H1 (cell line): ENCODE measurements around the gene GNB1L. TPM values are rescaled to one million over a fixed set of nuclear protein-coding genes. Genes with fewer than 3 reads are reported as not detected.

ENCODE experiments used
- CTCF ChIA-PET: fragments of 300-600 bp; sonication (Branson Sonifier 250); formaldehyde crosslinking; loops from one replicate; lab custom pipeline; 2021; ENCODE audit not compliant: partially characterized antibody; lab: Charles Lee
- POLR2A ChIA-PET: fragments of 300-600 bp; sonication (Branson Sonifier 250); formaldehyde crosslinking; loops from one replicate; lab custom pipeline; 2021; ENCODE audit warnings: inconsistent platforms; ENCODE audit not compliant: partially characterized antibody; lab: Charles Lee
- DNase-seq, 2 experiments: peaks; one replicate each; pipeline versions ENCODE4 v3.0.0 to v3.0.0-alpha.2; 2010 to 2022; ENCODE audit warnings: low spot score in 2 of 2, low read depth in 1 of 2, mixed read lengths in 1 of 2
- FAIRE-seq: peaks from 2 replicates; lab custom pipeline; 2011; peaks lifted over from hg19 to GRCh38; lab: Jason Lieb, UNC
- H2AFZ ChIP-seq: 2 replicates; pipeline ENCODE4 v1.8.1; 2012; ENCODE audit warnings: low read length, inconsistent platforms
- H2AK5ac ChIP-seq: 2 replicates; pipeline ENCODE4 v1.6.1; 2013; ENCODE audit warnings: low read depth, low read length
- H2BK120ac ChIP-seq: replicated peaks from 2 replicates; pipeline ENCODE3; 2013; ENCODE audit warnings: low read depth, low read length, inconsistent platforms
- H2BK12ac ChIP-seq: 2 replicates; pipeline ENCODE4 v1.6.1; 2013; ENCODE audit warnings: low read depth, low read length
- H2BK15ac ChIP-seq: 2 replicates; pipeline ENCODE4 v1.6.1; 2013; ENCODE audit warnings: low read length
- H2BK20ac ChIP-seq: 2 replicates; pipeline ENCODE4 v1.6.1; 2013; ENCODE audit warnings: low read length
- H2BK5ac ChIP-seq: 2 replicates; pipeline ENCODE4 v1.6.1; 2013; ENCODE audit warnings: low read depth, low read length
- H3K14ac ChIP-seq: 2 replicates; pipeline ENCODE4 v1.6.1; 2013; ENCODE audit warnings: inconsistent platforms; ENCODE audit not compliant: insufficient read length
- H3K18ac ChIP-seq: 2 replicates; pipeline ENCODE4 v1.6.1; 2013; ENCODE audit warnings: low read length; ENCODE audit errors: extremely low read depth
- H3K23ac ChIP-seq: 2 replicates; pipeline ENCODE4 v1.6.1; 2013; ENCODE audit warnings: inconsistent platforms; ENCODE audit not compliant: insufficient read length
- H3K23me2 ChIP-seq: 2 replicates; pipeline ENCODE4 v1.6.1; 2013; ENCODE audit warnings: low read depth, low read length
- H3K27ac ChIP-seq: 2 replicates; pipeline ENCODE4 v1.6.1; 2011; ENCODE audit warnings: low read depth, low read length, inconsistent platforms
- H3K27me3 ChIP-seq, 4 experiments: replicated peaks in 1 of 4; 1 replicate in 1 of 4; 2 replicates in 3 of 4; pipeline versions ENCODE4 v1.6.1 to v1.8.1; 2011 to 2013; ENCODE audit warnings: low read length in 3 of 4, mild to moderate bottlenecking in 3 of 4, inconsistent platforms in 2 of 4, mixed read lengths in 2 of 4, moderate library complexity in 1 of 4; ENCODE audit not compliant: control insufficient read depth in 3 of 4, insufficient read depth in 3 of 4; ENCODE audit errors: extremely low read depth in 1 of 4
- H3K36me3 ChIP-seq, 4 experiments: 2 replicates each; pipeline versions ENCODE4 v1.6.1 to v1.8.1; 2011 to 2013; ENCODE audit warnings: mild to moderate bottlenecking in 4 of 4, low read length in 3 of 4, moderate library complexity in 2 of 4, control low read depth in 1 of 4, inconsistent platforms in 1 of 4; ENCODE audit not compliant: insufficient read depth in 4 of 4, control insufficient read depth in 2 of 4
- H3K4ac ChIP-seq: replicated peaks from 2 replicates; pipeline ENCODE3; 2013; ENCODE audit warnings: low read length, low read depth, mixed read lengths, inconsistent platforms; ENCODE audit not compliant: insufficient read length
- H3K4me1 ChIP-seq, 4 experiments: replicated peaks in 1 of 4; 1 replicate in 1 of 4; 2 replicates in 3 of 4; pipeline versions ENCODE4 v1.6.1 to v1.8.1; 2011 to 2013; ENCODE audit warnings: low read length in 3 of 4, inconsistent platforms in 2 of 4, mixed read lengths in 1 of 4; ENCODE audit not compliant: insufficient read depth in 4 of 4, control insufficient read depth in 3 of 4
- H3K4me2 ChIP-seq, 2 experiments: 2 replicates each; pipeline versions ENCODE4 v1.6.1 to v1.8.1; 2011 to 2013; ENCODE audit warnings: low read depth in 2 of 2, low read length in 2 of 2, control low read depth in 1 of 2, inconsistent platforms in 1 of 2, mild to moderate bottlenecking in 1 of 2; ENCODE audit not compliant: insufficient read depth in 1 of 2
- H3K4me3 ChIP-seq, 4 experiments: fragments of 200-600, 300-600 bp in 1 of 4; sonication (generic), shearing (Covaris generic), sonication (Bioruptor Twin) in 1 of 4; 2 replicates each; pipeline versions ENCODE4 v1.5.1 to v1.8.1; 2011 to 2016; ENCODE audit warnings: low read length in 4 of 4, low read depth in 3 of 4, control low read depth in 2 of 4, inconsistent platforms in 2 of 4, mild to moderate bottlenecking in 2 of 4, mixed read lengths in 1 of 4, moderate library complexity in 1 of 4; ENCODE audit not compliant: insufficient read depth in 2 of 4; ENCODE audit errors: extremely low read depth in 1 of 4
- H3K56ac ChIP-seq: replicated peaks from 2 replicates; pipeline ENCODE3; 2013; ENCODE audit warnings: low read depth, mild to moderate bottlenecking, mixed read lengths, low read length, inconsistent platforms; ENCODE audit not compliant: insufficient read length
- H3K79me1 ChIP-seq: 2 replicates; pipeline ENCODE4 v1.6.1; 2013; ENCODE audit warnings: low read depth, low read length, control low read depth
- H3K79me2 ChIP-seq, 2 experiments: 2 replicates each; pipeline versions ENCODE4 v1.6.1 to v1.8.1; 2012 to 2013; ENCODE audit warnings: low read length in 2 of 2, mild to moderate bottlenecking in 2 of 2, inconsistent platforms in 1 of 2; ENCODE audit not compliant: insufficient read depth in 2 of 2, control insufficient read depth in 1 of 2
- H3K9ac ChIP-seq, 4 experiments: replicated peaks in 1 of 4; 1 replicate in 1 of 4; 2 replicates in 3 of 4; pipeline versions ENCODE4 v1.6.1 to v1.8.1; 2011 to 2013; ENCODE audit warnings: low read depth in 3 of 4, low read length in 3 of 4, control low read depth in 2 of 4, mild to moderate bottlenecking in 2 of 4, moderate library complexity in 2 of 4, inconsistent platforms in 1 of 4; ENCODE audit errors: extremely low read depth in 1 of 4
- H3K9me3 ChIP-seq, 2 experiments: 2 replicates each; pipeline versions ENCODE4 v1.6.1 to v1.8.1; 2012 to 2013; ENCODE audit warnings: mild to moderate bottlenecking in 2 of 2, moderate library complexity in 2 of 2, control low read depth in 1 of 2, inconsistent platforms in 1 of 2, low read depth in 1 of 2, low read length in 1 of 2, mixed read lengths in 1 of 2; ENCODE audit not compliant: insufficient read depth in 2 of 2
- H4K20me1 ChIP-seq, 2 experiments: replicated peaks in 1 of 2; 2 replicates each; pipeline versions ENCODE3 to v1.8.1; 2011 to 2013; ENCODE audit warnings: inconsistent platforms in 2 of 2, low read length in 2 of 2, mild to moderate bottlenecking in 1 of 2; ENCODE audit not compliant: insufficient read depth in 2 of 2, control insufficient read depth in 1 of 2
- H4K5ac ChIP-seq: 2 replicates; pipeline ENCODE4 v1.6.1; 2013; ENCODE audit warnings: low read length, low read depth, mixed read lengths, inconsistent platforms; ENCODE audit not compliant: insufficient read length
- H4K8ac ChIP-seq: 2 replicates; pipeline ENCODE4 v1.8.0; 2013; ENCODE audit warnings: mild to moderate bottlenecking, moderate library complexity, low read length, inconsistent platforms; ENCODE audit not compliant: insufficient read depth; ENCODE audit errors: extremely low read depth
- H4K91ac ChIP-seq: replicated peaks from 2 replicates; pipeline ENCODE3; 2013; ENCODE audit warnings: low read length, mixed read lengths, inconsistent platforms; ENCODE audit not compliant: insufficient read length
- CEBPB ChIP-seq: IDR thresholded peaks from 2 replicates; pipeline ENCODE4 v1.6.1; 2012; ENCODE audit warnings: low read depth, low read length
- CTBP2 ChIP-seq: IDR thresholded peaks from 2 replicates; pipeline ENCODE4 v1.7.0; 2011; ENCODE audit warnings: borderline replicate concordance, mild to moderate bottlenecking, moderate library complexity, mixed read lengths, low read length; ENCODE audit not compliant: insufficient read depth, insufficient read length
- KDM4A ChIP-seq: IDR thresholded peaks from one replicate; pipeline ENCODE4 v1.7.1; 2012; ENCODE audit warnings: low read depth, mild to moderate bottlenecking, moderate library complexity, low read length, inconsistent platforms; ENCODE audit not compliant: severe bottlenecking
- RBBP5 ChIP-seq: IDR thresholded peaks from 2 replicates; pipeline ENCODE4 v1.7.1; 2012; ENCODE audit warnings: low read depth, mild to moderate bottlenecking, inconsistent platforms, low read length, moderate library complexity, borderline replicate concordance
- RNF2 ChIP-seq: fragments of 200-900, 300-1000 bp; sonication (generic); IDR thresholded peaks from 2 replicates; pipeline ENCODE4 v1.7.1; 2016; ENCODE audit warnings: borderline replicate concordance, low read depth, mild to moderate bottlenecking, antibody characterized with exemption, low read length; ENCODE audit not compliant: poor library complexity, severe bottlenecking; ENCODE audit errors: missing control alignments
- SAP30 ChIP-seq: fragments of 300-600 bp; sonication (generic); IDR thresholded peaks from 2 replicates; pipeline ENCODE4 v1.7.1; 2012; ENCODE audit warnings: low read length, moderate library complexity, mild to moderate bottlenecking, inconsistent platforms; ENCODE audit not compliant: insufficient read depth, insufficient replicate concordance
- SP4 ChIP-seq: IDR thresholded peaks from 2 replicates; pipeline ENCODE4 v1.6.1; 2012; ENCODE audit warnings: low read length, inconsistent platforms
- TAF1 ChIP-seq: IDR thresholded peaks from 2 replicates; pipeline ENCODE4 v1.6.1; 2011; ENCODE audit warnings: mild to moderate bottlenecking, low read depth, low read length
- TEAD4 ChIP-seq: IDR thresholded peaks from 2 replicates; pipeline ENCODE4 v1.6.1; 2012; ENCODE audit warnings: low read depth, low read length, inconsistent platforms, mixed read lengths
- WGBS, 2 experiments: shearing (Covaris generic) in 1 of 2; methylation state at CpG; one replicate each; pipeline versions ENCODE4 v1.1.6 to v1.1.7; 2013 to 2015; ENCODE audit warnings: low lambda C conversion rate in 2 of 2, mixed read lengths in 2 of 2, inconsistent platforms in 1 of 2, low coverage in 1 of 2, missing lambda C conversion rate in 1 of 2; ENCODE audit not compliant: insufficient replicate concordance in 2 of 2, insufficient coverage in 1 of 2, insufficient read length in 1 of 2; ENCODE audit errors: extremely low coverage in 1 of 2, missing lambda C conversion rate in 1 of 2; 5-methylcytosine and 5-hydroxymethylcytosine counted together
- polyA plus RNA-seq, 7 experiments: library from polyadenylated mRNA; depleted of rRNA in 3 of 7; stranded (reverse) in 5 of 7; unstranded in 2 of 7; fragments of >200 nt in 5 of 7; fragments of 200-250 nt in 2 of 7; gene quantifications; 1 replicate in 5 of 7; 2 replicates in 1 of 7; 4 replicates in 1 of 7; pipeline versions ENCODE4 v1.2.1 to v1.2.3, GENCODE V29; 2011 to 2013; ENCODE audit warnings: missing spikeins in 2 of 7, mixed read lengths in 2 of 7
- total RNA-seq: library from RNA; stranded (reverse); fragmentation: NEBNext Ultra II Directional; extraction: Animal tissue kit (Norgen Biotek cat#: 25700); gene quantifications from 2 replicates; pipeline ENCODE4 v1.2.1, GENCODE V29; 2021

The GNB1L gene
- total and polyA plus RNA-seq, 2 of the 8 experiments (the other 6 are each of a cell fraction or from before 2014, with no cell fraction given): 14.0 to 15.6 TPM

- peak overlapping the region in 1 of 4 experiments; percentile 42; a peak in 2 of 8 replicates for H3K4me3 ChIP-seq
These were observed 93.5 kb downstream of the GNB1L start for GRCh38 chr22:19760951-19761724.

More at GRCh38 chr22:19760951-19761724, 93.5 kb downstream of the GNB1L start:
- CTCF ChIA-PET: interaction anchor here (2.0 to 5.6 kb wide), 4 partner anchors 7 to 150 kb away, joined by 5 to 48 read pairs (median 32); no protein-coding TSS in a partner anchor
- H2BK20ac ChIP-seq: no peak overlapping the region
- no peak overlapping the region for H3K14ac ChIP-seq
- no peak overlapping the region for H3K4ac ChIP-seq
- no peak overlapping the region for H4K8ac ChIP-seq
- H3K9me3 ChIP-seq: no peaks in the 10 kb centered on the region
- POLR2A ChIA-PET: no interaction called here
- H3K23ac ChIP-seq: no peak overlapping the region
- H2BK15ac ChIP-seq: 0 out of 2 replicates have a peak overlapping the region, but pooled peaks have one; percentile 88
- no peak overlapping the region for H2BK120ac ChIP-seq
- FAIRE-seq (no peak), DNase-seq (no peak)
- no peak overlapping the region for H4K91ac ChIP-seq
- peaks cover 0 to 20% (median 0%) of the 10 kb centered on the region in 4 experiments; a peak in 1 of 8 replicates for H3K36me3 ChIP-seq
- no peak overlapping the region for H2AK5ac ChIP-seq
- TF ChIP-seq CTBP2 (no peak), CEBPB (no peak), SAP30 (no peak), SP4 (no peak), RNF2 (peak; percentile 17), TAF1 (no peak), KDM4A (peak; percentile 38), TEAD4 (no peak), RBBP5 (no peak)
- no peaks in the 10 kb centered on the region for H3K79me1 ChIP-seq
- H3K27ac ChIP-seq: no peak overlapping the region
- no peak overlapping the region for H2BK5ac ChIP-seq
- H3K56ac ChIP-seq: no peak overlapping the region
- peak overlapping the region; percentile 75; the same call in 1 of the 2 replicates for H2BK12ac ChIP-seq
- no peak overlapping the region for H3K18ac ChIP-seq
- no peak overlapping the region for H3K9ac ChIP-seq
- 5% methylated on average over 53 of the region's 117 CpGs; no CpG with 5 or more reads in 1 of the 2 experiments for WGBS, 2 experiments
- H3K27me3 ChIP-seq: peaks cover 89 to 97% (median 95%) of the 10 kb centered on the region in 4 experiments
- no peak overlapping the region for H4K5ac ChIP-seq
- H3K23me2 ChIP-seq: peaks cover 4% of the 10 kb centered on the region; the same call in 1 of the 2 replicates
- peaks cover 0 to 61% (median 34%) of the 10 kb centered on the region in 4 experiments; a peak in 5 of 7 replicates for H3K4me1 ChIP-seq
- no peak overlapping the region for H2AFZ ChIP-seq
- H3K79me2 ChIP-seq: no peaks in the 10 kb centered on the region
- H3K4me2 ChIP-seq: peak overlapping the region; percentile 40 to 55
- peaks cover 24 to 47% of the 10 kb centered on the region in 2 experiments for H4K20me1 ChIP-seq
